Keratinocyte (primary cell): ENCODE measurements around the gene ZFYVE19. TPM values are rescaled to one million over a fixed set of nuclear protein-coding genes. Genes with fewer than 3 reads are reported as not detected.

Source experiments
- DNase-seq: peaks from one replicate; pipeline ENCODE4 v3.0.0-alpha.2; 2011; ENCODE audit warnings: low read depth, missing footprints, low spot score
- FAIRE-seq: peaks from 2 replicates; lab custom pipeline; 2011; peaks lifted over from hg19 to GRCh38; lab: Jason Lieb, UNC
- H2AFZ ChIP-seq: 2 replicates; pipeline ENCODE4 v1.6.0; 2012; ENCODE audit warnings: low read length, control low read depth, inconsistent platforms; ENCODE audit not compliant: control insufficient read depth
- H3K27ac ChIP-seq: 2 replicates; pipeline ENCODE4 v1.5.1; 2011; ENCODE audit warnings: low read length; ENCODE audit not compliant: control insufficient read depth, insufficient read depth
- H3K27me3 ChIP-seq: 3 replicates; pipeline ENCODE4 v1.6.0; 2011; ENCODE audit warnings: low read length; ENCODE audit not compliant: control insufficient read depth, insufficient read depth; ENCODE audit errors: extremely low read depth
- H3K36me3 ChIP-seq, 2 experiments: 2 replicates in 1 of 2; 3 replicates in 1 of 2; pipeline ENCODE4 v1.5.1; 2011; ENCODE audit warnings: low read length in 2 of 2, mild to moderate bottlenecking in 1 of 2; ENCODE audit not compliant: control insufficient read depth in 2 of 2, insufficient read depth in 2 of 2; ENCODE audit errors: extremely low read depth in 1 of 2
- H3K4me1 ChIP-seq: 3 replicates; pipeline ENCODE4 v1.5.1; 2011; ENCODE audit warnings: low read length; ENCODE audit not compliant: control insufficient read depth, insufficient read depth; ENCODE audit errors: extremely low read depth
- H3K4me2 ChIP-seq: 3 replicates; pipeline ENCODE4 v1.6.0; 2011; ENCODE audit warnings: low read depth, low read length; ENCODE audit not compliant: control insufficient read depth, insufficient read depth; ENCODE audit errors: extremely low read depth
- H3K4me3 ChIP-seq, 3 experiments: fragments of 200-600 bp in 1 of 3; sonication (generic) in 1 of 3; 2 replicates in 2 of 3; 3 replicates in 1 of 3; pipeline ENCODE4 v1.5.1; 2011 to 2016; ENCODE audit warnings: low read length in 3 of 3, mild to moderate bottlenecking in 3 of 3, control low read depth in 2 of 3, inconsistent platforms in 1 of 3, low read depth in 1 of 3, mixed read lengths in 1 of 3, mixed run types in 1 of 3, moderate library complexity in 1 of 3; ENCODE audit not compliant: control insufficient read depth in 2 of 3, insufficient read depth in 2 of 3; ENCODE audit errors: extremely low read depth in 1 of 3
- H3K79me2 ChIP-seq: 2 replicates; pipeline ENCODE4 v1.6.0; 2012; ENCODE audit warnings: low read length; ENCODE audit not compliant: control insufficient read depth, insufficient read depth
- H3K9ac ChIP-seq: 3 replicates; pipeline ENCODE4 v1.6.0; 2011; ENCODE audit warnings: low read length; ENCODE audit not compliant: control insufficient read depth, insufficient read depth; ENCODE audit errors: extremely low read depth
- H3K9me1 ChIP-seq: 3 replicates; pipeline ENCODE4 v1.6.0; 2011; ENCODE audit warnings: low read length; ENCODE audit not compliant: control insufficient read depth, insufficient read depth; ENCODE audit errors: extremely low read depth
- H3K9me3 ChIP-seq: 2 replicates; pipeline ENCODE4 v1.5.1; 2012; ENCODE audit warnings: low read depth, low read length; ENCODE audit not compliant: control insufficient read depth
- H4K20me1 ChIP-seq: 3 replicates; pipeline ENCODE4 v1.6.0; 2011; ENCODE audit warnings: low read length; ENCODE audit not compliant: control insufficient read depth, insufficient read depth; ENCODE audit errors: extremely low read depth
- EZH2 ChIP-seq: IDR thresholded peaks from one replicate; pipeline ENCODE4 v1.6.1; 2012; ENCODE audit warnings: inconsistent platforms, mild to moderate bottlenecking, low read length, moderate library complexity
- dilution Hi-C: fragments of 300-500 bp; cut with MboI; formaldehyde crosslinking; loops from one replicate; pipeline ENCODE4 v1.7.0; 2020; ENCODE audit warnings: low sequenced_read_pairs; ENCODE audit not compliant: extremely low pct_ligation_motif_present
- polyA plus RNA-seq, 5 experiments: library from polyadenylated mRNA; depleted of rRNA in 3 of 5; stranded (reverse) in 3 of 5; stranded (forward) in 1 of 5; unstranded in 1 of 5; fragments of >200 nt; gene quantifications; 1 replicate in 1 of 5; 2 replicates in 3 of 5; 3 replicates in 1 of 5; pipeline versions ENCODE4 v1.2.1 to v1.2.3, GENCODE V29; 2011 to 2012; ENCODE audit warnings: missing spikeins in 2 of 5, low read depth in 1 of 5, low replicate concordance in 1 of 5
- TF ChIP-seq, protein P1 (sequence below), 3 experiments: IDR thresholded peaks in 1 of 3; conservative IDR thresholded peaks in 1 of 3; optimal IDR thresholded peaks in 1 of 3; 2 replicates in 2 of 3; 3 replicates in 1 of 3; pipeline versions ENCODE3 to v1.5.1; 2011; ENCODE audit warnings: low read length in 3 of 3, mild to moderate bottlenecking in 3 of 3, moderate library complexity in 2 of 3, control low read depth in 1 of 3, inconsistent platforms in 1 of 3; ENCODE audit not compliant: insufficient read depth in 2 of 3; ENCODE audit errors: extremely low read depth in 1 of 3

ZFYVE19 gene
- polyA plus RNA-seq, 1 donor (not counting 4 experiments of a cell fraction or from before 2014, with no cell fraction given): 19.0 TPM

- Histone ChIP-seq H3K27ac (no peak overlapping the region), H2AFZ (no peak overlapping the region), H3K36me3 (peaks cover 12 to 30% of the 10 kb centered on the region in 2 experiments), H3K4me2 (no peak overlapping the region), H3K27me3 (no peaks in the 10 kb centered on the region), H3K9me1 (peaks cover 3% of the 10 kb centered on the region), H3K4me1 (peaks cover 16% of the 10 kb centered on the region), H3K9me3 (no peaks in the 10 kb centered on the region), H3K79me2 (peaks cover 12% of the 10 kb centered on the region), H3K4me3 (no peak overlapping the region), H4K20me1 (no peaks in the 10 kb centered on the region), H3K9ac (no peak overlapping the region)
- FAIRE-seq (no peak), DNase-seq (no peak)
- TF ChIP-seq, protein P1, sequence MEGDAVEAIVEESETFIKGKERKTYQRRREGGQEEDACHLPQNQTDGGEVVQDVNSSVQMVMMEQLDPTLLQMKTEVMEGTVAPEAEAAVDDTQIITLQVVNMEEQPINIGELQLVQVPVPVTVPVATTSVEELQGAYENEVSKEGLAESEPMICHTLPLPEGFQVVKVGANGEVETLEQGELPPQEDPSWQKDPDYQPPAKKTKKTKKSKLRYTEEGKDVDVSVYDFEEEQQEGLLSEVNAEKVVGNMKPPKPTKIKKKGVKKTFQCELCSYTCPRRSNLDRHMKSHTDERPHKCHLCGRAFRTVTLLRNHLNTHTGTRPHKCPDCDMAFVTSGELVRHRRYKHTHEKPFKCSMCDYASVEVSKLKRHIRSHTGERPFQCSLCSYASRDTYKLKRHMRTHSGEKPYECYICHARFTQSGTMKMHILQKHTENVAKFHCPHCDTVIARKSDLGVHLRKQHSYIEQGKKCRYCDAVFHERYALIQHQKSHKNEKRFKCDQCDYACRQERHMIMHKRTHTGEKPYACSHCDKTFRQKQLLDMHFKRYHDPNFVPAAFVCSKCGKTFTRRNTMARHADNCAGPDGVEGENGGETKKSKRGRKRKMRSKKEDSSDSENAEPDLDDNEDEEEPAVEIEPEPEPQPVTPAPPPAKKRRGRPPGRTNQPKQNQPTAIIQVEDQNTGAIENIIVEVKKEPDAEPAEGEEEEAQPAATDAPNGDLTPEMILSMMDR (optimal IDR thresholded peaks at IDR 0.05 in 1 of 3, IDR thresholded peaks at IDR 0.05 in 1 of 3, conservative IDR thresholded peaks at IDR 0.05 in 1 of 3; ENCODE audit: extremely low read depth in 1 of 3, insufficient read depth in 2 of 3, low read length in 3 of 3): no peak
- no peak for TF ChIP-seq EZH2
- dilution Hi-C loops: no loop called here
Measured at GRCh38 chr15:40812721-40813425, 6.0 kb downstream of the ZFYVE19 start.

- dilution Hi-C loops: no loop called here
- no peak for FAIRE-seq
- DNase-seq: no peak
Measured at GRCh38 chr15:40815042-40815698, 8.3 kb downstream of the ZFYVE19 start.

More at GRCh38 chr15:40815042-40815698, 8.3 kb downstream of the ZFYVE19 start:
- Histone ChIP-seq H4K20me1 (no peaks in the 10 kb centered on the region), H3K9me1 (no peaks in the 10 kb centered on the region), H3K9ac (no peak overlapping the region), H3K4me1 (peaks cover 5% of the 10 kb centered on the region), H3K4me2 (no peak overlapping the region), H3K4me3 (no peak overlapping the region), H3K27ac (no peak overlapping the region), H3K79me2 (no peaks in the 10 kb centered on the region), H3K27me3 (no peaks in the 10 kb centered on the region), H3K9me3 (no peaks in the 10 kb centered on the region), H2AFZ (no peak overlapping the region), H3K36me3 (peaks cover 12 to 20% of the 10 kb centered on the region in 2 experiments)
- no peak for TF ChIP-seq EZH2
- TF ChIP-seq, protein P1 (optimal IDR thresholded peaks at IDR 0.05 in 1 of 3, IDR thresholded peaks at IDR 0.05 in 1 of 3, conservative IDR thresholded peaks at IDR 0.05 in 1 of 3; ENCODE audit: extremely low read depth in 1 of 3, insufficient read depth in 2 of 3, low read length in 3 of 3): no peak
